Peyer's patch (tissue), 4 donors: ENCODE data around the gene UTP14C.
"Not testable (repeated sequence)": the region's sequence is repeated elsewhere in the genome, so short reads cannot be mapped to it uniquely, and the experiment has no call there.

Source experiments
- CTCF ChIP-seq, 6 experiments: fragments of 450-650 bp in 4 of 6; fragments of 200-600 bp in 2 of 6; sonication (generic) in 1 of 6; IDR thresholded peaks; one replicate each; pipeline ENCODE4 v1.5.1; 2017 to 2019; ENCODE audit warnings: antibody characterized with exemption in 6 of 6, mild to moderate bottlenecking in 3 of 6, moderate library complexity in 1 of 6
- POLR2A ChIP-seq, 2 donors: fragments of 450-650 bp; IDR thresholded peaks; one replicate each; pipeline ENCODE4 v1.5.1; 2017; ENCODE audit warnings: antibody characterized with exemption in 2 of 2, mild to moderate bottlenecking in 2 of 2, moderate library complexity in 2 of 2

DNA sequence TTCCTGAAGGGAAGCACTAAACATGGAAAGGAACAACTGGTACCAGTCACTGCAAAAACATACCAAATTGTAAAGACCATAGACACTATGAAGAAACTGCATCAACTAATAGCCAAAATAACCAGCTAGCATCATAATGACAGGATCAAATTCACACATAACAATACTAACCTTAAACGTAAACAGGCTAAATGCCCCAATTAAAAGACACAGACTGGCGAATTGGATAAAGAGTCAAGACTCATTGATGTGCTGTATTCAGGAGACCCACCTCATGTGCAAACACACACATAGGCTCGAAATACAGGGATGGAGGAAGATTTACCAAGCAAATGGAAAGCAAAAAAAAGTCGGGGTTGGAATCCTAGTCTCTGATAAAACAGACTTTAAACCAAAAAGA lies 39.6 kb upstream of the UTP14C start:
- not testable (repeated sequence) for TF ChIP-seq CTCF, POLR2A (IDR thresholded peaks at IDR 0.05)
